ENCODE measurements around the gene FRRS1.

Gene FRRS1

DNA sequence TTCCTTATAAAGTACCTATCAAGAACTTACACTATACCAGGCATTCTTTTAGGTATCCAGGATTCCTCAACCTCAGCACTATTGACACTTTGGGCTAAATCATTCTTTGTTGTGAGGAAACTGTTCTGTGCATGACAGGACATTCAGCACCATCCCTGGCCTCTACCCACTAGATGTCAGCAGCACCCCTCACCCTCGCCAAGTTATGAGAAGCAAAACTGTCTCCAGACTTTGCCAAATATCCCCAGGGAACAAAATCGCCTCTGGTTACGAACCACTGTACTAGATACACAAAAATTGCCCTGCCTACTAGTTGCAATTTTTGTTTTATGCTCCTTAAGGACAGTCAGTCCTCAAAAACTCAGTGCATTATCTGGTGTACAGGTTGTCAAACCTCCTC, 84.9 kb downstream of the FRRS1 start:
- in situ Hi-C loops (cut with MboI; ENCODE audit: low sequenced_read_pairs) = no loop called here

DNA sequence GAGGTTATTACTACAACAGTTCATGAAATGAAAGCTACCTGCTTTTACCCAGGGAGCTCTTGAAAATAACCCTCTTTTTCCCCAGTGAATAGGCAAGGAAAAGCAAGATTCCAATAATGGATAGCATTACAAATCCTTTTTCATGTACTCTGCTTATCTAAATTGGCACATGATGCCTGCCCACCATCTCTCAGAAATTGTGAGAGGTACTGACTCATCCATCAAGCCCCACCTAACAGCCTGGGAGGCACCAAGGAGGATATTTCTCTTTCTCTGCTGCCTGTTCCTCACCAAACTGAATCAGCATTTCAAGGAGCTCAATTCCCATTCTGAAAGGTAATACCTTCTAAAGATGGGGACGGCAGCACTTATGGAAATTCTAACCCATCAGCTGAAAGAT, 86.2 kb downstream of the FRRS1 start:
- in situ Hi-C loops (cut with MboI; ENCODE audit: low sequenced_read_pairs) = no loop called here

DNA sequence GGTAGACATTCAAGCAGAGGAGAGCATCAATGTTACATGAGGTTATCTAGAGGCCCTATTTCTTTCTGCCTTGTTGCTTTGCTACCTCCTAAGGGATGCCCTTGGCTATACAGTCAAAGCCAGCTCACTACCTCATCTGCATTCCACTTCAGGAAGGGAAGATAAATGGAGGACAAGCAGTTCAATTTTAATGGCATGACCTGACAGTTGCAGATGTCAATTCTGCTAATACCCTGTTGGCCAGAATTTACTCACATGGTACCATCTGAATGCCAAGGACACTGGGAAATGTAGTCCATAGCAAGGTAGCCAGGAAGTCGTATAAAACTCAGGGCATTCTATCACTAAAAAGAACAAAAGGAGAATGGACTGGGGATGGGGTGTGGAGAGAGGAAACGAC, 89.0 kb downstream of the FRRS1 start:
- in situ Hi-C loops (cut with MboI; ENCODE audit: low sequenced_read_pairs) = no loop called here

DNA sequence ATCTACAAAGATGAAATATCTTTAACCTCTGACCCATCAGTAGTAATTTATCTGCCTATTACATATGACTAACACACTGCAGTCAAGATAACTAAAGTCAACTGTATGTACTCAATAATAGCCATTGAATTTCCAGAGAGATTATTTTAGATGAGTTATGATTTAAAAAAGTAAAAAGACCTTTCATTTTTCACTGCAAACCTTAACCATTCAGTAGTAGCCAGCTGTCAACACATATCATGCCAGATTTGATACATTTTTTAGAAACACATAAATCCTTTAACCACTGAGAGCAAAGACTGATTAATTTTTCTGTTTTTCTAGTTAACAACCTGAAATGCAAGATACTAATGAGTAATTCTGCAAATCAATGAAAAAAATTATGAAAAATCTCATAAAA, 89.6 kb downstream of the FRRS1 start:
- in situ Hi-C loops (cut with MboI; ENCODE audit: low sequenced_read_pairs) = no loop called here

DNA sequence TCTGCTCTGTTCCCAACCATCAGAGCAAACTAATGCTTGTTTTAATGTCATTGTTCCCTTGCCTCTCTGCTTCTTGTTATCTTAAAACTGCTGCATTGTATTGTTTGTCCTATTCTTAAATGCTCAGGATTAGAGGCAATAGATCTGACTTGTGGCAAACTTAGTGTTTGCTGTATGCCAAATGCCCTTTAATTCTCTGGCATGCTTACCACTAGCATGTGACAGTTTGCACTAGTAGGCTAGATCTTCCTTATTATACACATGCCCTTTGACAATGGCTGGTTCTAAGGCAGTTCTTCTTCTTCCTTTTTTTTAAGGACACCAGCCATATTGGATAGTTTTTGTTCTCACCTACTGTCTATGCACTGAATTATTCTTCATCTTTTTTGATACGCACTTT, 90.4 kb downstream of the FRRS1 start:
- in situ Hi-C loops (cut with MboI; ENCODE audit: low sequenced_read_pairs) = no loop called here

DNA sequence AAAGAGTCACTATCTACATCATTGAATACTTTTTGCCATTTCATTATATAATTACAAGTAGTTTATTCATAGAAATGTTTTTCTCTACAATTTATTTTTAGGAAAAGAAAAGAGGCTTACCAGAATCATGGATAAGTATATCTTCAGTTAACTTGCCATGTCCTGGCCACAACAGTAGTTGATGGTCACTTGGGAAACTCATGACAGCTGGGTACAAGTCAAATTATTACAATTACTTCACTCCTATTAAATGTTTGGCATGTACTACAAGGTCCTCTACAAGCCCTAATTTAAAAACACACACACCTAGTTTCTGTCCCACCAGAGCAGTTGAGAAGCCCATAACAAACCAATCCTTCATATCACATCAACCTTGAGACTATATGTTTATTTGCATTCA, 91.1 kb downstream of the FRRS1 start:
- in situ Hi-C loops (cut with MboI; ENCODE audit: low sequenced_read_pairs) = no loop called here

DNA sequence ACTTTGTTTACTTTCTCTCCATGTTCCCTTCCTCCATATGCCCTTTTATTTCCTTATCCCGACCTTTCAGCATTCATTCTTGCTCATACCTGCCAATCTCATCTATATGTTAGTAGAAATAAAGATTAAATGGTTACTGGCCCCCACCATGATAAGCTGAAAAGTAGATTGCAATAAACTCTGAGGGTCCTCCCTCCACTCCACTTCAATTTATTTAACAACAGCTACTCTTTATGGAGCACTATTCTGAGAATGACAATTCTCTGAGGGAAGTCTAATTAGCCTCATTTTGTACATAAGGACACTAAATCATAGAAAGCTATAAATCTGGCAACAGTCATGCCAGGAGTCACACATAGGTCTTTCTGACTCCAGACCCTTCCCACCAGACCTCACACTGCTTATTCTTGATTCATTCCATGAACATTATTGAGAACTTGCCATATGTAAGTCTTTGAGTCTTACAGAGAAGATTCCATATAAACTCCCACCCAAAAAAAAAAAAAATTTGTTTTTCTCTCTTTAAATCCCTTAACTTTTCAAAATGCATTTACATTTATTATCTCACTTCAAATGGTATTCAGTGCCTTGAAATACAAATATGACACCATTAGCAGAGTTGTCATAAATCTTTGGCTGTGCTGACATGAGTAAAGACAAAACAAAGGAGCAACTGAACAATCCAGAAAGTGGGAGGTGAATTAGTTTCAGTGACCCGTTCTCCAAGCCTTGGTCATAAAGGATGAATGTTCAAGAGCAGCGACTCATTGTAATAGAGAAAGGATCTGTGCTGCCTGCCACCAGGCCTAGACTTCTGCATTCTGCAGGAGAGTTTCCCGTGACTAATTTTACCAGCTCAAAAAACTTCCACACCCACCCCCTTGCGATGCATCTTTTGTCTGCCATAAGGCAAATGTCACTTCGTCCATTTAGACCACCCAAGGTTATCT, 92.0 kb downstream of the FRRS1 start:
- in situ Hi-C loops (cut with MboI; ENCODE audit: low sequenced_read_pairs) = no loop called here

DNA sequence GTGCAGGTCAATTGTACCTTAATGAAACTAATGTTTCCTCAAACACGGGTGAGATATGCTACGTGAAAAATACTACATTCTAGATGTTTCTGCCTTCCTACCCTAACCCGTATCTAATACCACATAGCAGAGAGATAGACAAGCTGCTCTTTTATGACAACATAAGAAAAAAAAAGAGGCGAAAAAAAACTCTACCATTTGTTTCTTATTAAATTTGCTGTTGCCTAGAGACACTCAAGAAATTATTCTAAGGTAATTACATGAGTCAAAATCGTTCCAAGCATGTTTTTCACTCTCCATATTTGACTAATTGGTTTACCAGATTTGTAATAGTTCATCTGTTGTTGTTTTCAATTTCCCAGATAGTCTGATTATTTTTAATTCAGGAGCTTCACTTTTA, 93.1 kb downstream of the FRRS1 start:
- in situ Hi-C loops (cut with MboI; ENCODE audit: low sequenced_read_pairs) = no loop called here

DNA sequence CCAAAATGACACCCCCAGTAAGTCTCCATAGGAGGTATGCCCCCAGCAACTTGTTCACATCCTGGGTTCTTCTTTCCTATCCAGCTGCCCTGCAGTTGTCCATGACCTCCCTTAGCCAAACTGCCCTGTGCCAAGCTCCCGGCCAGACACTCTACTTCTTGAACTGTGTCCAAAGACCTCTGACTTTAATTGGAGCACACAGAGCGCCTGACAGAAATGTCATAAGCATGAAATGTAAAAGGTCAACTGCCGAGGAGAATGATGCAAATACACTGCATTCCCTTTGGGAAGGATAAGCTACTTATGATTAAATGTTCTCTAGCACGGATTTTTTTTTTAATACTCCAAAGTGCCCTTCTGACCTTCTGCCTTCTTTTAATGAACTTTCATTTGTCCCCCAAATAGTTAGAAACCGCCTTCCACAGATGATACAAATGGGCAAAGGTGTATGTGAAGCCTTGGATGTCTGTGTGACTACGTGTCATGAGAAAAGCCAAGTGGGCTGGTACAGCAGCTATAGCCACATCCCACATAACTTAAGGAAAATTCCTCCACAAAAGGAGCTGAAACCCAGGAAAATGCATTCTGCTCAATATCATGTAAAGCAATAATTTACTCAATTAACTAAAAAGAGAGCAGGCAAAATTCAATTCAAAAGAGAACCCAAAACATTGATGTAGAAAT, 93.8 kb downstream of the FRRS1 start:
- in situ Hi-C loops (cut with MboI; ENCODE audit: low sequenced_read_pairs) = no loop called here

DNA sequence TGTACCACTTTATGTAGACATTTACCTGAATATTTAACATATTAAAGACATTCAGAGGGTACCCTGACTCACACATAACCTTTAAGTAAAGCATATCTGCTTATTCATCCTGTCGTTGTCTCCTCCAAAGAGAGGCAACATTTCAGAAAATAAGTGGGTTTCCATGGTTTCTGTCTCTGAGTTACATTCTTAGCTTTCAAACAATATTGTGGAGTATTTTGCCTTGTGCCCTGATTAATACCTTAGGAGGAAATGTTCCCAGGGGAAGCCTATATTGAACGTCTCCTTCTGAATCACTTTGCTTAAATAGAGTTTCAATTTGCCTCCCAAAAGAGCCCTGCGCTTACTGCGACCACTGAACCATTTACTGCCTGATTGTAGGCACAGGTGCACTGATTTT, 94.4 kb downstream of the FRRS1 start:
- in situ Hi-C loops (cut with MboI; ENCODE audit: low sequenced_read_pairs) = no loop called here

DNA sequence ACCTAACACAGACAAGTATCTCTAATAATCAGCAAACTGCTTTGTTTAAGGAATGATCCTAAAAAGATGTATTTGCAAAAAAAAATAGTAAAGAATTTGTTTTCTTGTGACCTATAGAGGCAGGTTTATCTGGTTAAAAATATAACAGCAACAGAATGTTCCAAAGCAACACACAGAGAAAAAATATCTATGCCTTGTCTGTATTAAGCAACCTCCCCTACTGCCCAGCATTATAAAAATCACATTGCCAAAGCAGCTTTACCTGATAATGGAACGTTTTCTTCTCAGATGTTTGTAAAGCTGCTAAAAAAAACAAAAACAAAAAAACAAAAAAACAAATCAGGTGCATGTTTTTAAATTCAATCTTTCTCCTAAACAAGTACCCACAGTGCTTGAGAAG, 95.9 kb downstream of the FRRS1 start:
- in situ Hi-C loops (cut with MboI; ENCODE audit: low sequenced_read_pairs) = no loop called here

DNA sequence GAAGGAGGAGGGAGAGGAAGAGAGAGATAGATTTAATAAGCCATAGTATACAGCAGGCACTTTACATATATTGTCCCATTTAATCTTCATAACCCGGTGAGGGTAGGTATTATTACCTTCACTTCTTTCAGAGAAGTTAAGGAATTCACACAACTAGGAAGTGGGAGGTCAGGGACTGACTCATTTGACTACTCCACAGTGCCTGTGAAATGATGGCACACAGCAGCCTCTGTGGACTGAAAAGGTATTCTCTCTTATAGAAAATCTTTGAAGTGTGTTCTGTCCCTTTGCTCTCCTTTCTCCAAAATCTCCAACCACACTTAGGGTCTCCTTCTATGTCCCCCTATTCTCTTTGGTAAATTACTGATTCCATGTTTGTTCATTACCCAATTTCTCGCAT, 96.6 kb downstream of the FRRS1 start:
- in situ Hi-C loops (cut with MboI; ENCODE audit: low sequenced_read_pairs) = no loop called here

DNA sequence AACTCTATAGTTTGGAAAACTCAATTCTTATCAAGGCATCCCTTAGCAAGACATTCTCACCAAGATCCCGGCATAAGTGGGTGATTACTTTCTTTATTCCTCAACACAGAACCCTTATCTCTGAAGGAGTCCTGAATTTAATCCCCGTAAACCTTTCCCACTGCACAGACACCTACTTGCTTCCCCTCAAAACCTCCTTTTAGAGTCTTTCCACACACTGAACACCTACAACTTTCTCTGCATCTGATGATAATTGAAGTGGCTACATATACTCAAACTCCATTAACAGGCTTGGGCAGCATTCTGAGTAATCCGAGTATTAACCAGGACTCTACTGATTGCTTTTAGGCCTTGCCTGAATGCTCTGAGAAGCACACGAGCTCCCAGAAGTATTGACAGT, 97.1 kb downstream of the FRRS1 start:
- in situ Hi-C loops (cut with MboI; ENCODE audit: low sequenced_read_pairs) = no loop called here

DNA sequence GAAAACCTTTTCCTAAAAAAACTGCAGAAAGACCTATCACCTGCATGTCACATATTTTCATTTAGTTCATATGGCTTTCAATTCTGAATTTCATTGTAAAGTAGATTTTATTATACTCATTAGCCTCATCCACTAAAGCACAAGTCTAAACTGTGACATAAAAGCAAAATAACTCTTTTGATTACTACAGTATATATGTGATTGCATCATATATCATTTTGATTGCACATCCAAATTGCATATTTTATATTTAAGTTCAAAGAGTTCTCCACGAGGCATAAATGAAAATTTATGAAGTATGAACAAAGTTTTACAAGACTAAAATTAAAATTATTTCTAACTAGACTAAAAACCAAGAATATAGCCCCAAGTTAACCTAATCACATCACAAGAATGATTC, 101.2 kb downstream of the FRRS1 start:
- in situ Hi-C loops (cut with MboI; ENCODE audit: low sequenced_read_pairs) = no loop called here

DNA sequence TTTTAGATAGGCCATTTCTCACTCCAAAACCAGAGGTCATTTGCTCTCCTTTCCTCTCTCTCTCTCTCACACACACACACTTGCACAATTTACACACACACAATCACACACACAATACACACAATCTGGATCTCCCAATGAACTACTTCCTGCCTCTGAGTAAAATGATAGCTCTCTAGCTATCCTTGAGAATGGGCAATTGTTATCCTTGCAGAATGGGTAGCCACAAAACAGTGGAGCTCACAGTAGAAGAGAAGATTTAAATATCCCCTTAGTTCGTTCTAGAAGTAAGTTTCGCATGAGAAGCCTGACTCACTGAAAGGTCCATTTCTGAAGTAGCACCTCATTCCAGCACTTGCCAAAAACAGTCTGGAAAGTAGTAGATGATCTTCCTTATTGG, 102.9 kb downstream of the FRRS1 start:
- in situ Hi-C loops (cut with MboI; ENCODE audit: low sequenced_read_pairs) = no loop called here

DNA sequence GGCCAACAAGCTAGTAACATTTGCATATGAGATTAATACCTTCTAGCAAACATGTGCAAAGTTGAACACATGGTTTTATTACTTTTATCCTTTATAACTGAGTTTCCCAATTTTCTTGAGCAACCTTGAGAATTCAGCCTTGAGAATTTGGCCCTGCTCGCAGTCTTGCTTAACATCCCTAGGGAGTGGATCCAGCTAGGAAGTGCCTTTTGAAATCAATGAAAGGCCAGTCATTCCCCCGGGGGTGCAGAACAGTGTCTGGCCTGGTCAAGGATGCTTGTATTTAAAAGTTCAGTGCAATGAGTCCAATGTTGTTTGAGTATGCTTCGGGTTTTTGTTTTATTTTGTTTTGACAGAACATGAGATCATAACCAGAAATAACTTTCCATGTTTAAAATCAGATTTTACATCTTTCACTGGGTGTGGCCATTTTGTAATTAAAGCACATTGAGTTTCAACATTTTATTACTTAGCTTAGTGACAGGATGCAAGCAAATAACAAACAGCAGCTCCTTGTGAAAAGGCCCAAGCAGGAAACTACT, 103.8 kb downstream of the FRRS1 start:
- in situ Hi-C loops (cut with MboI; ENCODE audit: low sequenced_read_pairs) = no loop called here

DNA sequence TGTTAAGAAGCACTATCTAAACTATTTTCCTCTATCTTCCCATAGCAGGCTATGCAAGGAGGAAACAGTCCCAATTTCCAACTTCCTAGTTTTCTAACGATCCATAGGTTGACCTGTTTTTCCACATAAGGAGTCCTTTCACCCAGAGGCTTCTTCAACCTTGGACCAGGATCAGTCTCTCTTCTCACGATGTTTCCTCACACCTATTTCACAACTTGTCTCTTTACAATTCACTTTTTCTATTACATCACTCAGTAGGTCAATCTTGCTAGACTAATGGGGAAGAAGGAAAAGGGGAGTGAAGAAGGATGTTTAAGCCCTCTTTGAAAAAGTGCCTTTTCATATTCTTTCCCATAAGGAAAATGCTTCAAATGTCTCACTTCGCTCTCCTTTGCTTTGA, 104.7 kb downstream of the FRRS1 start:
- in situ Hi-C loops (cut with MboI; ENCODE audit: low sequenced_read_pairs) = no loop called here

DNA sequence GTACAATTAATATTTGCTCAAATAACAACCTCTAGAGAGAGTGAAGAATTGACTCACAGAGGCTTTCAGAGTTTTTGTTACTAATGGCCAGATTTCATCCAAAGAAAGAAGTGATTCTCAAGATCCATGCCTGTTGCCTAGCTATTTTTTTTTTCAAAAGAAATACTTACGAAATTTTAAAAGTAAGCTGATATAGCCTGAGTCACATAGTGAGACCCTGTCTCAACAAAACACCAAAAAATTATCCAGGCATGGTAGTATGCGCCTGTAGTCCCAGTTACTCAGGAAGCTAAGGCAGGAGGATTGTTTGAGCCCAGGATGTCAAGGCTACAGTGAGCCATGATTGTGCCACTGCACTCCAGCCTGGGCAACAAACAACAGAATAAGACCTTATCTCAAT, 105.9 kb downstream of the FRRS1 start:
- in situ Hi-C loops (cut with MboI; ENCODE audit: low sequenced_read_pairs) = no loop called here

DNA sequence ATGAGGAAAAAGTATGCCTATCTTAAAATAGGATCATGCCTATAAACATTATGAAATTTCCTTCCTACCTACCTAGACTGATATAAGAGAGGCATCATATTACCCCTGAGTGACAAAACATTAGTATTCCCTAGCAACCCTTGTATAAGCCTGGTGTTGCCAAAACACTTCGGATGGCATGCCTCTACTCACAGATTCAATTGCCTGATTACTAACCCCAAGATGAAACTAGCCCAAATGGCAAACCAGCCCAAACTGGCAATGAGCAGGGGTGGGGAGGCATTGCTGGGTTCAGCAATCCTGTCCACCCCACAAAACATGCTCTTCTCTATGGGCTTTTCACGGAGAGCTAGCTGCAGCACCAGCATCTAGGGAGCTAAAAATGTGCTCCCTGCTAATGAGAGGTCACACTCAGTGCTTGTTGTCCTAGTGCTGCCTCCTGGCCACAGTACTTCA, 106.7 kb downstream of the FRRS1 start:
- in situ Hi-C loops (cut with MboI; ENCODE audit: low sequenced_read_pairs) = no loop called here
